AG09309 (cell line): ENCODE measurements around the gene TMC8.

Experiments used
- DNase-seq: peaks from one replicate; pipeline ENCODE4 v3.0.0-alpha.2; 2010; ENCODE audit warnings: low read depth
- H3K4me3 ChIP-seq: 2 replicates; pipeline ENCODE4 v1.5.1; 2011; ENCODE audit warnings: mild to moderate bottlenecking, low read depth, low read length, moderate library complexity; ENCODE audit not compliant: control insufficient read depth
- TF ChIP-seq, protein P1 (sequence below): IDR thresholded peaks from 2 replicates; pipeline ENCODE4 v1.5.1; 2011; ENCODE audit warnings: mild to moderate bottlenecking, low read depth, low read length, inconsistent platforms; ENCODE audit not compliant: insufficient read depth, control insufficient read depth; ENCODE audit errors: missing control alignments

Gene TMC8

GRCh38 chr17:78147315-78147998, 16.9 kb downstream of the TMC8 start:
- TF ChIP-seq, protein P1, sequence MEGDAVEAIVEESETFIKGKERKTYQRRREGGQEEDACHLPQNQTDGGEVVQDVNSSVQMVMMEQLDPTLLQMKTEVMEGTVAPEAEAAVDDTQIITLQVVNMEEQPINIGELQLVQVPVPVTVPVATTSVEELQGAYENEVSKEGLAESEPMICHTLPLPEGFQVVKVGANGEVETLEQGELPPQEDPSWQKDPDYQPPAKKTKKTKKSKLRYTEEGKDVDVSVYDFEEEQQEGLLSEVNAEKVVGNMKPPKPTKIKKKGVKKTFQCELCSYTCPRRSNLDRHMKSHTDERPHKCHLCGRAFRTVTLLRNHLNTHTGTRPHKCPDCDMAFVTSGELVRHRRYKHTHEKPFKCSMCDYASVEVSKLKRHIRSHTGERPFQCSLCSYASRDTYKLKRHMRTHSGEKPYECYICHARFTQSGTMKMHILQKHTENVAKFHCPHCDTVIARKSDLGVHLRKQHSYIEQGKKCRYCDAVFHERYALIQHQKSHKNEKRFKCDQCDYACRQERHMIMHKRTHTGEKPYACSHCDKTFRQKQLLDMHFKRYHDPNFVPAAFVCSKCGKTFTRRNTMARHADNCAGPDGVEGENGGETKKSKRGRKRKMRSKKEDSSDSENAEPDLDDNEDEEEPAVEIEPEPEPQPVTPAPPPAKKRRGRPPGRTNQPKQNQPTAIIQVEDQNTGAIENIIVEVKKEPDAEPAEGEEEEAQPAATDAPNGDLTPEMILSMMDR, result no peak
- DNase-seq, result no peak
- H3K4me3 ChIP-seq, result no peak overlapping the region

DNA sequence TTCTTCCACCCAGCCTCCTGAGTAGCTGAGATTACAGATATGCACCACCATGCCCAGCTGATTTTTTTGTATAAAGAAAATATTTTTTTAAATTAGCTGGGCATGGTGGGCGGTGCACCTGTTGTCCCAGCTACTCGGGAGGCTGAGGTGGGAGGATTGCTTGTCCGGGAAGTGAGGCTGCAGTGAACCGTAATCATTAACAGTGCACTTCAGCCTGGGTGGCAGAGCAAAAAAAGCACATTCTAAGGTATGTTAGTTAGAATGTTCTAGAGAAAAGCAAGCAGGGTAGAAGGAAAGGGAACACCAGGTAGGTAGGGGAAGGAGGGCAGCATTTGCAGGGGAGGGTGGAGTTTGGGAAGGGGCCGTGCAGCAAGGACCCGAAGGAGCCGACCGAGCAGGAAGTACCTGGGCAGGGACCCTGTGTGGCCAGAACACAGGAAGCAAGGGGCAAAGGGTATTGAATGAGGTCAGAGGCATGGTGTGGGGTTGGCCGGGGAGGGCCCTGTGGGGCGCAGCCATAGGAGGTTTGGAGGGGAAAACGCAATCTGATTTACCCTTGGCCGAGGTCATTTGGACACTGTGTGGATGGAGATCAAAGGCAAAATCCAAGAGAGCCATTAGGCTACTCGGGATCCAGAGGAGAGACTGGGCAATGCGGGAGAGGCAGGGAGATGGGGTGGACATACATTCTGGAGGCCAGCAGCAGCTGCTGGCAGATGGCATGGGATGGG, 17.9 kb downstream of the TMC8 start:
- no peak overlapping the region for H3K4me3 ChIP-seq
- no peak for DNase-seq
- TF ChIP-seq, protein P1, result no peak

DNA sequence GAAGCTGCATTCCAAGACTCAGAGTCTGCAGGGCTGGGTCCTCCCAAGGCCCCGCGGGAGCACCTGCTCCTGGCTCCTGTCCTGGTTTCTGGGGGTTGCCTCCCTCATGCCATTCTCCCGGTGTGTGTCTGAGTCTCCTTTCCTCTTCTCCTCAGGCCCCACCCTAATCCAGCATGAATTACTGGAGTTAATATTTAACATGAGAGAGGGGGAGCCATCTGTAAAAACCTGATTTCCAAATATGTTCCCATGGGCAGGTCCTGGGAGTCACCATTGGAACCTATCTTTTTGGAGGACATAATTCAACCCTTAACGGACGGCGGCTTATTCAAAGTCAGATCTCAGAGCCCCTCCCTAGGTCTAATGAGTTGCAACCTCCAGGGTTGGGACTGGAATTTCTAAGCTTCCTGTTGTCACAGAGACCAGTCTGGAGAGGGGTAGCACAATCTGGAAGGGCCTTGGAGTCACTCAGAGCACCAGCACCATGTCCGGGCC, 21.0 kb downstream of the TMC8 start:
- H3K4me3 ChIP-seq, result no peak overlapping the region
- TF ChIP-seq, protein P1, result no peak
- no peak for DNase-seq

DNA sequence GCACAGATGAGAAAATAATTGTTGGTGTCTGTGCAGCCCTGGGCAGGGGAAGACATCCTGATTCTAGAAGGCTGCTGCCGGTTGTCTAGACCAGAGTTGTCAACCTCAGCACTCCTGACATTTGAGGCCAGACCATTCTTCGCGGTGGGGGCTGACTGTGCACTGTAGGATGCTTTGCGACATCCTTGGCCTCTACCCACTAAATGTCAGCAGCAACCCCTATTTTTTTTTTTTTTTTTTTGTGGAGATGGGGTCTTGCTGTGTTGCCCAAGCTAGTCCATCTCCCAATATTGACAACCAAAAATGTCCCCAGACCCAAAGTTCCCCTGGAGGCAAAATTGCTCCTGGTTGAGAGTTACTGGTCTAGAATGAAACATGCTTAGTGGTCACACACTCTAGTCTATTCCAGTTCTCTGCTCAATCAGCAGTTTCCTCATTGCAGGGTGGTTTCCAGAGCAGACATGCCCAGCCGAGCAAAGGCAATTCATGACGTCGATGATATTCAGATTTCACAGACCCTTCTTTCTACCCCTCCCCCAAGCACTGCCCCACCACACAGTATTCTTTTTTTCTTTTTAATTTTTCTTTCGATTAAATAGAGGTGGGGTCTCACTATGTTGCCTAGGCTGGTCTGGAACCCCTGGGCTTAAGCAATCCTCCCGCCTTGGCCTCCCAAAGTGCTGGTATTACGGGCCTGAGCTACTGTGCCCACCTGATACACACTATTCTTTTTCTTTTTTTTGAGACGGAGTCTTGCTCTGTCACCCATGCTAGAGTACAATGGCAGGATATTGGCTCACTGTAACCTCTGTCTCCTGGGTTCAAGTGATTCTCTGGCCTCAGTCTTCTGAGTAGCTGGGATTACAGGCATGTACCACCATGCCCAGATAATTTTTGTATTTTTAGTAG, 24.6 kb downstream of the TMC8 start:
- H3K4me3 ChIP-seq, result no peak overlapping the region
- TF ChIP-seq, protein P1, result no peak
- DNase-seq, result no peak

GRCh38 chr17:78159575-78160158, 29.1 kb downstream of the TMC8 start:
- TF ChIP-seq, protein P1, result no peak
- no peak overlapping the region for H3K4me3 ChIP-seq
- DNase-seq, result peak; percentile 53

- TF ChIP-seq, protein P1, result no peak
- no peak overlapping the region for H3K4me3 ChIP-seq
- no peak for DNase-seq
Observed at GRCh38 chr17:78163881-78164747, 33.5 kb downstream of the TMC8 start.
